ENCODE results near the gene CDK7.
"Not testable (repeated sequence)": the region's sequence is repeated elsewhere in the genome, so short reads cannot be mapped to it uniquely, and the experiment has no call there.

The CDK7 gene

DNA sequence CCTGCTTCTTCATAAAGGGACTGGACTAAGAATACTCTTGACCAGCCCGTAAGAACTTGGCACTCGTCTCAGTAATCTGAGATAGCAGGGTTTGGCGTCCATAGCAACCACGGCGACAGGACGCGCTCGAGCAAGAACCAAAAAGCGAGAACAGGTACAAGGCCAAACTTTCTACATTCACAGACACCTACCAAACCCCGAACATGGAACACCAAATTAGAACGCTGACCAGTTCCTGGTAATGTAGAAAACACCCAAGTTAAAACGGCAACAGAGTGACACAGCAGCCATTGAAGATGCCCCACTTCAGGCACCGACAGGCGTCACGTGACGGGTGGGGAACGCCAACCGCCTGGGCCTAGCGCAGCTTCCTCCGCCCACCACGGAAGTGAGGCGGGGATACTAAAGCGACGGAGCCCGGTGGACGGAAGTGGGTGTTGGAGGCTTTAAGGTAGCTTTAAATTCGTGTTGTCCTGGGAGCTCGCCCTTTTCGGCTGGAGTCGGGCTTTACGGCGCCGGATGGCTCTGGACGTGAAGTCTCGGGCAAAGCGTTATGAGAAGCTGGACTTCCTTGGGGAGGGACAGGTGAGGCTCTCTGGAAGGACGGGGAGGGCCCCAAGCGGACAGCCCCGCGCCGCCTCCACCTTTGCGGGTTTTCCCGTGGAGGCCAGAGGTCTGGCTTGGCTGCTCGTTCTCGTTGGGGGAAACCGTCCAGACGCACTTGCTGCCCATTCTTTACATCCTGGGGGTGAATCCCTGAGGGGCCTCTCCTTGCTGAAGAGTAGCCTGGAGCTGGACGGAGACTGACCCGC lies at the start of gene CDK7:
Gene CDK7, plus strand, starts transcription at position 430 of the 812 bp plus-strand sequence. Its CDS starts 90 bp downstream, at position 520.
- DNase-seq (ENCODE audit: low spot score) (peak; percentile 96), FAIRE-seq (no peak)

DNA sequence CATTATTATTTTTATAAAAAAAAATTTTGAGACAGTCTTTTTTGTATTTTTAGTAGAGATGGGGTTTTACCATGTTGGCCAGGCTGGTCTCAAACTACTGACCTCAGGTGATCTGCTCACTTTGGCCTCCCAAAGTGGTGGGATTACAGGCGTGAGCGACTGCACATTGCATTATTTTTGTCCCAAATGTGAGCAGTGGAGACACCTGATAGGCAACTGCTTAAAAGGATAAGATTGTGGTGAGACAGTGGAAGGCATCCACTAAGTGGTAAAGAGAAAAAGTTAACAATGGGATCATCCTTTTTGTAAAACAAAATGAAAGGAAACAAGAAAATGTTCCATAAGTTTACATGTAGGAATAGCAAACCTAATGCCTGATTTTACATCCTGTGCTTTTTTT lies 47.3 kb upstream of the CDK7 start:
- no peak for FAIRE-seq
- DNase-seq (ENCODE audit: low spot score), result no peak

DNA sequence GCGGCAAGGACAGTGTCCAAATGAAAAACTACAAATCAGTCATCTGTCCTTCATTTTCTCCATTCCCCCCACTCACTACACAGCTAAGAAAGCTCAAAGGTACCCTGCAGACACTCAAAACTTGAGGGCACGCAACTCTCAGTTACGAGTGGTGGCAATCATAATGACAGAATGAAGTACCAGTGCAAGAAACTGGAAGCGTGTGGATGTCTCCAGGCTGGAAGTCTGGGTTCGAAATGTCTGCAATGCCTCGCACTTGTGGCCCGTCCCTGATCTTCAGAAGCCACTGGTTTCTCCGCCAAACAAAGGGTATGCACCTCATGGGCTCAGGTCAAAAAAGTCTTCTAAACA lies 45.9 kb upstream of the CDK7 start:
- no peak for DNase-seq (ENCODE audit: low spot score)
- FAIRE-seq, result no peak

DNA sequence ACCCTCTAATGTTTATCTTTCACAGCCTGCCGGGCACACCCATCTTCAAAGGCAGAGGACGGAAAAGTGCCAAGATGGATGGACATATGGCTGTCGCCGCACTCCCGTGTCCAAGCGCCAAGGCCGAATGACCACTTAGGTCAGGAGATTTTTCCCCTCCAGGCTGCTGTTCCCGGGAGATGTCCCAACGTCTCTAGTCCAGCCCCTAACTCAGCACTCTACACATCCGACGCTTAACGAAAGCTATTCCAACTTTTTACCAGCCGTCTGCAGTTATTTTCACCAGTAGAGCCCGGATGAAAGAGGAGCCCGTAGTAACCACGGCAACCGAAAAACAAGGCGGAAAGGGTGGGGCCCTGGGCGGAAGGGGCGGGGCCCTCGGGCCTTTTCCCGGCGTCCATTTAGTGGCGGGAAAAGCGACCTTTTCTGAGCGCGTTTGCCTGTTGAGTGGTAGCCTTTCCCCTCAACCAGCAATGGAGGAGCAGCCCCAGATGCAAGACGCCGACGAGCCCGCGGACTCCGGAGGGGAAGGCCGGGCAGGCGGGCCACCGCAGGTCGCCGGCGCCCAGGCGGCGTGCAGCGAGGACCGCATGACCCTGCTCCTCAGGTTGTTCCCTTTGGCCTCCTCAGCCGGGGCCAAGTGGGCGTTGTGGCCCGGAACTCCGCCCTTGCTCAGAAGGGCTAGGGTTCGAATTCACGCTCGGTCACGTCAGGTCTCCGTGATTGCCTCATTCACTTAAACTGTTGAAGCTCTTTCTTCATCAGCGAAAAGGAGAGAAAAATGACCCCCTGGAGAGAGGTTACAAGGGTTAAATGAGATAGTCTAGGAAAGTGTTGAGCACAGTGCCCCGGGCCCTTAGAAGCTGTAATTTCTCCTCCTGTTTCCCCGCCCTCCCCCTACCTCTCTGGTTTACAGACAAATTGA lies 45.3 kb upstream of the CDK7 start, which contains the start of gene CENPH:
Gene CENPH, plus strand, starts transcription at position 422 of the 925 bp plus-strand sequence. Its CDS starts 52 bp downstream, at position 474.
- FAIRE-seq (peak; percentile 56), DNase-seq (ENCODE audit: low spot score) (peak; percentile 93)

DNA sequence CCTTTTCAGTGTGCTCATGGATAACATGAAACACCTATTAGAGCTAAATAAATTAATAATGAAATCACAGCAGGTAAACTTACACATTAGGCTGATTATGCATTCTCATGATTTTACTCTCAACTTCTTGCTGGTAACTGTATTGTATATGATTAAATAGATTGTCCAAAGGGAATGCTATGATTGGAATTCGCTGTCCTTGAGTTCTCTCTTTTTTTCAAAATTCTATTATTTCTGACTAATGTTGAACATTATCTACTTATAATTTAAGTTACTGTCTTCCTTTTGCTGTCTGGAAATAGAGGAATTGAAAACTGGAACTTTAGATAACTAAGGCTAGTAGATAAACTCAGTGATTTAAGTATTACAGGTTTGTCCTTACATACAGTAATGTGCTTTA lies 32.2 kb upstream of the CDK7 start:
- DNase-seq (ENCODE audit: low spot score) (no peak), FAIRE-seq (no peak)

DNA sequence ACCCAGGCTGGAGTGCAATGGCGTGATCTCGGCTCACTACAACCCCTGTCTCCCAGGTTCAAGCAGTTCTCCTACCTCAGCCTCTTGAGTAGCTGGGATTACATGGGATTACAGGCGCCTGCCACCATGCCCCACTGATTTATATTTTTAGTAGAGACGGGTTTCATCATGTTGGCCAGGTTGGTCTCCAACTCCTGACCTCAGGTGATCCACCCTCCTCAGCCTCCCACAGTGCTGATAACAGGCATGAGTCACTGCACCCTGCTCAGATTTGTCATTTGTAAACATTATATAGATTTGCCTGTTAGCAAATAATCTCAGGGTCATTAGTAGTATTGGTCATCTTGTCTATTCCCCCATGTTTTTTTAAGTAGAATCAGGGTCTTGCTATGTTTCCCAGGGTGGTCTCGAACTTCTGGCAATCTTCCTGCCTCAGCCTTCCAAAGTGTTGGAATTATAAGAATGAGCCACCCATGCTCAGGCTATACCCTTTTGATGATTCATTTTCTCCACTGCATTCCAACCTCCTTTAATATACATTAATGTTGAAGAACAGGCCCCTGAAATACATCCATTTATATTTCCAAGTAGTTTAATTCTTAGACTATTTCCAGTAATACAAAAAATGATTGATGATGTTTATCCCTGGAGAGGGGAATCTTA lies 28.0 kb upstream of the CDK7 start:
- DNase-seq (ENCODE audit: low spot score) (no peak), FAIRE-seq (no peak)

DNA sequence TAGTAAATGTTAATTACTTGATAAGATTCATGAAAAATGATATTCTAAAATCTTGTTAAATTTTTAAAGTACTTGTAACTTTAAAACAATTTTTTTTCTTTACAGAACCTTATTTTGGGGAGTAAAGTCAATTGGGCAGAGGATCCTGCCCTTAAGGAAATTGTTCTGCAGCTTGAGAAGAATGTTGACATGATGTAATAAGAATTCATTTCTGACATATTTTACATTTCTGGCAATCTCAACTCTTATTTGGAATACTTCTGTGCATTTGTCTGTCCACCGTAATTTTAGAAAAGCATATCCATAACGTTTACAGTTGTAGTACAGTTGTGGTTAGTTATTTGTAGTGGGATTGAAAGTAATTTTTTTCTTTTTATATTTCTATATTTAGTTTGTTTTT lies 25.1 kb upstream of the CDK7 start:
- FAIRE-seq, result no peak
- no peak for DNase-seq (ENCODE audit: low spot score)

DNA sequence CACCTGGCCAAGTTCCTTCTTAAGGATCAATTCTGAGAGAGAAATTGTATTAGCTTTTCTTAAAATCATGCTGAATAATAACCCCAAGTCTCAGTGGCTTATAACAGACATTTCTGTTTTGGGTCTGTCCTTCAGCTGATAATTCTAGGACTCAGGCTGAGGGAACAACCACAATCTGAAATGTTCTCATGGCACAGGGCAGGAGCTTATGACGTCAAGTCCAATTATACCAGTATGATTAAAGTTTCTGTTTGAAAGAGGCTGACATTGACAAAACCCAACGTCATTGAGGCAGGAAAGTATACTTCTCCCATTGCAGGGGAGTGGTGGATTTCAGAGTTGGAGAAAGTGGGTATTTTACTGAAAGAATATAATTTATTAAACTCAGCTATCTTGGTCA lies 23.5 kb upstream of the CDK7 start:
- no peak for FAIRE-seq

DNA sequence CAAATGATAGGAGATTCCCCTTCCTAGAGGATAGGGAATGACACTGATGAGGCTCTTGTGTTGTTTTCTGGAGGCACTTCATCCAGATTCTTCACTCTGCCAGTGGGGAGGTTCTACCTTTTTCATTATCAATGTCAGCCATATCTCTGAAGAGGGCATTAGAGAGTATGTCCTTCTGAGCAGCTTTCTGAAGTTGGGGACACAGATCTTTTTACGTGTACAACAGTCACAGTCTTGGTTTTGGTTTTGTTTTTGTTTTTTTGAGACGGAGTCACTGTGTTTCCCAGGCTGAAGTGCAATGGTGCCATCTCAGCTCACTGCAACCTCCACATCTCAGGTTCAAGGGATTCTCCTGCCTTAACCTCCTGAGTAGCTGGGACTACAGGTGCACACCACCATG lies 22.7 kb upstream of the CDK7 start:
- DNase-seq (ENCODE audit: low spot score) (no peak), FAIRE-seq (no peak)

More for the DNA sequence above, 23.5 kb upstream of the CDK7 start:
- no peak for DNase-seq (ENCODE audit: low spot score)

DNA sequence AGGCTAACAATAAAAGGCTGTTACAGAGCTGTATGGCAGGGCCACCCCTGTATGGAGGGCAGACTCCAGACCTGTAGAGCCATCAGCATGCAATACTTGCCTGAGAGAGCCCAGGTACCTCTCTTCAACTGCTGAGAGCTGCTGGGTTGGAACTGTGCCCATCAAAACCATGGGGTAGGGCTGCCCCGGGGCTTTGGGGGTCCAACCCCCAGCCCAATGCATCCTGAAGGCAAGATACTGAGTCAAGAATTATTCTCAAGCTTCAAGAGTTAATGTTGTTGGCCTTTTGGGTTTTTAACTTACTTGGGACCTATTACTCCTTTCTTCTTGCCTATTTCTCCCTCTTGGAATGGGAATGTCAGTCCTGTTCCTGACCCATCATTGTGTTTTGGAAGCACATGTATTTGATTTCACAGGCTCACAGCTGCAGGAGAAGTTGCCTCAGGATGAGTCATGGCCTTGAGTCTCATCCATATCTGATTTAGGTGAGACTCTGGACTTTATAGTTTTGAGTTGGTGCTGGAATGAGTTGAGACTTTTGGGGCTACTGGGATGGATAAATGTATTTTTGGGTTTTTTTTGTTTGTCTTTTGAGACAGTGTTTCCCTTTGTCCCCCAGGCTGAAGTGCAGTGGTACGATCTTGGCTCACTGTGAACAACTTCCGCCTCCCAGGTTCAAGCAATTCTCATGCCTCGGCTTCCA lies 21.0 kb upstream of the CDK7 start:
- FAIRE-seq (no peak), DNase-seq (ENCODE audit: low spot score) (no peak)

DNA sequence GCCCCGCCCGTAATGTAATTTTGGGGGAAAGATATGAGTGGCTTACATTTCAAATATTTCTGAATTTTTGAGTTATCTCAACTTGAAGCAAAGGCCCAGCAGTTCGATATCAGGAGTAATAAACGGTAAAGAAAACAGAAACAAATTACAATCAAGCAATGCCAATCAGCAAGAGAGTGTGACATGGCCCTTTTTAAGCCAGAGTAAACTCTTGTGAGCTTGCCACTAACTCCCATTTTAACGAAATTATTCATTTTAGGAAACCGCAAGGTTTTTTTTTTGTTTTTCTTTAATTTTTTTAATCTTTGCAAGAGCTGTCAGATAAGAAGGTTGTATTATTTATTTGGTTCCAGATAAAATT lies 17.6 kb upstream of the CDK7 start:
- DNase-seq (ENCODE audit: low spot score), result no peak

DNA sequence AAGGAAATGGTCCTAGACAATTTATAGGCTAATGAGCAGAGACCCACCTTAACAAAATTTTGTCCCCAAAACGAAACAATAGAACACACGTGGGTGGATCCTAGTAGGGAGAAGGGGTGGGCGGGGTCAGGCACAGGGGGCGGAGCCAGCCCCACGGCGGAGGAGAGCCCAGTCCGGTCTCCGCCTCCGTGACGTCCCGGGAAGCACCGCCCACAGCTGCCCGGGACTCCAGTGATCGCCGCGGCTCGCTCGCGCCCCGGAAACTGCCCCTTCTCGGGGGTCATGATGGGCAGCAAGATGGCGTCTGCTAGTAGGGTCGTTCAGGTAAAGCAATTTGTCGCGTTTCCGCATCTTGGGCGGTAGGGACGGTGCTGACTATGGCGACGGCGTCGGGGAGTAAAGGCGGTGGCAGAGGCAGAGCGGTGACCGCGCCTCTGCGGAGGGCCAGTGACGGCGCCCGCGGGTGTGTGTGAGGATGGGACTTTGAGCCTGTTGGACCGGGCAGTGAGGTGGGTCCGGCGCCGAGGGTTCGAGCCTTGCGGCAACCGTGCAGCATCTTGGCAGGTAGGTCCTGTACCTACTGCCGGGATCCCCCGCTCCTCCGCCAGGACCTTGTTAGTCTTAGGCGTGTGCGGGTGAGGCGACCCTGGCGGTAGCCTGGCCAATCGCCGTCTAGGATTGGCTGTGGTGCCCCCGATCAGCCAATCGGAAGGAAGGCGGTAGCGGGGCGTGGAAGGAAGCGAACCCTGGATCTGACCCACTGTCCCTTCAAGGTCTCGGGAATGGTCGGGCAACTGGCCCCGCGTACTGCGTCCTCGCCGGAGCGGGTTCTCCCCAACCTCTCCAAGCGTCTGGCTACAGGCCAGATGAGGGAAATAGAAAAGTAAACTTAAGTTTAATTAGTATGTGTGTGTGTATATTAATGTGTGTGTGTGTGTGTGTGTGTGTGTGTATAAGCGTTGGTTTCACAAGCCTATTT lies 16.8 kb upstream of the CDK7 start:
- FAIRE-seq (peak; percentile 84), DNase-seq (ENCODE audit: low spot score) (peak; percentile 99)

More for the DNA sequence above, 17.6 kb upstream of the CDK7 start:
- no peak for FAIRE-seq

DNA sequence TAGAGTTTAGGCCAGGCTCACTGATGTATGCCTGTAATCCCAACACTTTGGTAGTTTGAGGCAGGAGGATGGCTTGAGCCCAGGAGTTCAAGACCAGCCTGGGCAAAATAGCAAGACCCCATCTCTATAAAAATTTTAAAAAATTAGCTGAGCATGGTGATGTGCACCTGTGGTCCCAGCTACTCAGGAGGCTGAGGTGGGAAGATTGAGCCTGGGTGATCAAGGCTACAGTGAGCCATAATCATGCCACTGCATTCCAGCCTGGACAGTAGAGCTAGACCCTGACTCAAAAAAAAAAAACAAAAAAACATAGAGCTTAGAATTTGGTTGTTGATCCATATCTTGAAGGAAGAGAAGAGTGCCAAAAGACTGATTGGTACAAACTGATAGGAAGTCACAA lies 14.7 kb upstream of the CDK7 start:
- DNase-seq (ENCODE audit: low spot score), result no peak
- FAIRE-seq, result no peak

DNA sequence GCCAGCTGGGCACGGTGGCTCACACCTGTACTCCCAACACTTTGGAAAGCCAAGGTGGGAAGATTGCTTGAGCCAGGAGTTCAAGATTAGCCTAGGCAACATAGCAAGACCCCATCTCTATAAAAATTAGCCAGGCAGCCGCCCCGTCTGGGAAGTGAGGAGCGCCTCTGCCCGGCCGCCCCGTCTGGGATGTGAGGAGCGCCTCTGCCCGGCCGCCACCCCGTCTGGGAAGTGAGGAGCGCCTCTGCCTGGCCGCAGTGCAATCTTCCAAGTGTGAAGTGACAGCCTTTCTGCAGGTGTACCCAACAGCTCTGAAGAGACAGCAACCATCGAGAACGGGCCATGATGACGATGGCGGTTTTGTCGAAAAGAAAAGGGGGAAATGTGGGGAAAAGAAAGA lies 14.3 kb upstream of the CDK7 start:
- not testable (repeated sequence) for FAIRE-seq

DNA sequence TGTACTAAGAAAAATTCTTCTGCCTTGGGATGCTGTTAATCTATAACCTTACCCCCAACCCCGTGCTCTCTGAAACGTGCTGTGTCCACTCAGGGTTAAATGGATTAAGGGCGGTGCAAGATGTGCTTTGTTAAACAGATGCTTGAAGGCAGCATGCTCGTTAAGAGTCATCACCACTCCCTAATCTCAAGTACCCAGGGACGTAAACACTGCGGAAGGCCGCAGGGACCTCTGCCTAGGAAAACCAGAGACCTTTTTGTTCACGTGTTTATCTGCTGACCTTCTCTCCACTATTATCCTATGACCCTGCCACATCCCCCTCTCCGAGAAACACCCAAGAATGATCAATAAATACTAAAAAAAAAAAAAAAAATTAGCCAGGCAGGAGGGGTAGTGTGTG lies 13.9 kb upstream of the CDK7 start:
- FAIRE-seq; DNase-seq (ENCODE audit: low spot score): not testable (repeated sequence)

More for the DNA sequence above, 14.3 kb upstream of the CDK7 start:
- DNase-seq (ENCODE audit: low spot score), result not testable (repeated sequence)

DNA sequence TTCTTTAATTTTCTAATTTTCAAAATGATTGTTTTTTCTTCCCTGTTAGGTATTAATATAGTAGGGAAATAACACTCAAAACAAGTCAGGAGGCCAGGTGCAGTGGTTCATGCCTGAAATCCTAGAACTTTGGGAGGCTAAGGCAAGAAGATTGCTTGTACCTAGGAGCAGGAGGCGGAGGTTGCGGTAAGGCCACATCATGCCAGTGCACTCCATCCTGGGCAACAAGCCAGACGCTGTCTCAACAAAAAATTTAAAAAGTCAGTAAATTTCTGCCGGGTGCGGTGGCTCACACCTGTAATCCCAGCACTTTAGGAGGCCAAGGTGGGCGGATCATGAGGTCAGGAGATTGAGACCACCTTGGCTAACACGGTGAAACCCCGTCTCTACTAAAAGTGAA lies 10.2 kb upstream of the CDK7 start:
- FAIRE-seq, result no peak
- no peak for DNase-seq (ENCODE audit: low spot score)

DNA sequence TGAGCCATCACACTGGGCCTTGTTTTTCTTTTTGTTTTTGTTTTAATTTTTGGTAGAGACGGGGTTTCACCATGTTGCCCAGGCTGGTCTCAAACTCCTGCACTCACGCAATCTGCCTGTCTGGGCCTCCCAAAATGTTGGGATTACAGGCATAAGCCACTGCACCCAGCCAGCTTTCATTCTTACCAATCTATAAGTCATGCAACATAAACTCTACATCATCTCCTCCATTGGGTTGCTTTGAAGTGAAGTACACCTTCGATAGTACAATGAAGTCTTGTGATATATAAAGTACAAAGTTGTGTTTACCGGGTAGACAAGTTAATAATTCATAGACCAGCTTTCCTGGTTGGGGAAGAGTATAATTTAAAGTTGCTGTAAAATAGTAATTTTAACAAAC lies 8.8 kb upstream of the CDK7 start:
- FAIRE-seq (no peak), DNase-seq (ENCODE audit: low spot score) (no peak)

DNA sequence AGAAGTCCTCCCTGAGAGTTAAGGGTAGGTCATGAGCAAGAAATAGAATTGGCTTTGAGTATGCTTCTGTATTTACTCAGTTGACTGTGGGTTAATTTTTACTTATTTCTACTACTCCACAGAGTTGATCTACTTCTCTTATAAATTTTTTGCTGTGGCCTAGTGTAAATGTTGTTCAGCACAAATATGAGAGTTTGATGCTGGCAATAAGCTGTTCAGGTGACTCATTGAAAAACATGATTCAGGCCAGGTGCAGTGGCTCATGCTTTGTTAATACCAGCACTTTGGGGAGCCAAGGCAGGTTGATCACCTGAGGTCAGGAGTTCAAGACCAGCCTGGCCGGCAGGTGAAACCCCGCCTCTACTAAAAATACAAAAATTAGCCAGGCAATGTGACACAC lies 4.5 kb upstream of the CDK7 start:
- FAIRE-seq (no peak), DNase-seq (ENCODE audit: low spot score) (no peak)

DNA sequence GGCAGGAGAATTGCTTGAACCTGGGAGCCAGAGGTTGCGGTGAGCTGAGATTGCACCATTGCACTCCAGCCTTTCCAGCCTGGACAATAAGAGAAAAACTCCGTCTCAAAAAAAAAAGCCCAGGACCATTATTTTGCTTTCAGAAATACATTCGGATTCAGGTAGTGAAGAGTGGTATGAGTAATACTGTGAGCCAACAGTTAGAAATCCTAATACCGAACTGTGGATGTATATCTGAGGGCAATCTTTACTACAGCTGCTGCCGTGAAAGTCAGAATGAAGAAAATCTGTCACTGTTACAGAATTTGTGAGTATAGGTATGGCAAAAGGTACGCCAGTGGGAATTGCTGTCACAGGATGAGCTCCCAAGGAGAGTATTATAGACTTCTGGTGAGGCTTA lies 3.4 kb upstream of the CDK7 start:
- no peak for DNase-seq (ENCODE audit: low spot score)
- FAIRE-seq, result no peak

DNA sequence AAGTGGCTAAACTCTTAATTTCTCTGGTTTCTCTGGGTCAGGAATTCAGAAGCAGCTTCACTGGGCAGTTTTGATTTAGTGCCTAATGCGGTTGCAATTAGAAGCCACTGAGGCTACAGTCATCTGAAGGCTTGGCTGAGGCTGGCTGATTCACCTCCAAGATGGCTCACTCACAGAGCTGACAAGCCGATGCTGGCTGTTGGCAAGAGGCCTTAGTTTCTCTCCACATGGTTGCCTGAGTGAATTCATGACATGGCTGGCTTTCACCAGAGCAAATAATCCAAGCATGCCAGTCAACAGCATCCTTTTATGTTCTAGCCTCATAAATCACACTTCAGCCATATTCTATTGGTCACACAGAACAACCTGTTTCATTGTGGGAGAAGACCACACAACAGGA lies 2.8 kb upstream of the CDK7 start:
- DNase-seq (ENCODE audit: low spot score), result no peak
- FAIRE-seq, result no peak
